Neural cell (in vitro differentiated cells): ENCODE measurements around the gene DTNBP1. TPM values are rescaled to one million over a fixed set of nuclear protein-coding genes. Genes with fewer than 3 reads are reported as not detected.

Experiments
- H2AFZ ChIP-seq: fragments of 200-600, 300-800 bp; sonication (generic), shearing (Covaris generic); 2 replicates; pipeline ENCODE4 v1.6.0; 2014; ENCODE audit warnings: low read depth, mild to moderate bottlenecking, antibody characterized with exemption, low read length, moderate library complexity
- H3F3A ChIP-seq: fragments of 200-600 bp; shearing (Covaris generic); 2 replicates; pipeline ENCODE4 v1.6.1; 2016; ENCODE audit warnings: mild to moderate bottlenecking, moderate library complexity, mixed read lengths, antibody characterized with exemption, low read length; ENCODE audit not compliant: insufficient read depth, poor library complexity, severe bottlenecking
- H3K27ac ChIP-seq: fragments of 200-600, 300-800 bp; sonication (generic), shearing (Covaris generic); 2 replicates; pipeline ENCODE4 v1.5.1; 2014; ENCODE audit warnings: mild to moderate bottlenecking, low read length, moderate library complexity
- H3K27me3 ChIP-seq: fragments of 300-800, 200-600 bp; sonication (generic), shearing (Covaris generic); 2 replicates; pipeline ENCODE4 v1.6.0; 2014; ENCODE audit warnings: mild to moderate bottlenecking, low read depth, low read length, moderate library complexity; ENCODE audit not compliant: insufficient read depth
- H3K36me3 ChIP-seq: fragments of 300-800, 200-600 bp; sonication (generic), shearing (Covaris generic); 2 replicates; pipeline ENCODE4 v1.5.1; 2014; ENCODE audit warnings: mild to moderate bottlenecking, antibody characterized with exemption, low read length, moderate library complexity; ENCODE audit not compliant: insufficient read depth
- H3K4me2 ChIP-seq: fragments of 300-800, 200-600 bp; sonication (generic), shearing (Covaris generic); 2 replicates; pipeline ENCODE4 v1.6.0; 2014; ENCODE audit warnings: mild to moderate bottlenecking, low read length
- H3K4me3 ChIP-seq: fragments of 300-800, 200-600 bp; sonication (generic), shearing (Covaris generic); 2 replicates; pipeline ENCODE4 v1.5.1; 2014; ENCODE audit warnings: mild to moderate bottlenecking, low read length, moderate library complexity
- H3K79me2 ChIP-seq: fragments of 200-600 bp; shearing (Covaris generic); replicated peaks from 2 replicates; pipeline ENCODE4 v1.6.0; 2014; ENCODE audit warnings: mild to moderate bottlenecking, low read length, moderate library complexity; ENCODE audit not compliant: insufficient read depth
- H3K9ac ChIP-seq: fragments of 300-800, 200-600 bp; sonication (generic), shearing (Covaris generic); 2 replicates; pipeline ENCODE4 v1.6.1; 2016; ENCODE audit warnings: mild to moderate bottlenecking, low read length, mixed read lengths
- H3K9me2 ChIP-seq: fragments of 200-600 bp; shearing (Covaris generic); 2 replicates; pipeline ENCODE4 v1.6.1; 2016; ENCODE audit warnings: mild to moderate bottlenecking, low read length, mixed read lengths; ENCODE audit not compliant: insufficient read depth
- H3K9me3 ChIP-seq: fragments of 200-600, 300-800 bp; sonication (generic), shearing (Covaris generic); 2 replicates; pipeline ENCODE4 v1.6.1; 2016; ENCODE audit warnings: mild to moderate bottlenecking, mixed run types, low read length, moderate library complexity, mixed read lengths
- H4K20me1 ChIP-seq: fragments of 200-600 bp; shearing (Covaris generic); 2 replicates; pipeline ENCODE4 v1.6.1; 2016; ENCODE audit warnings: mild to moderate bottlenecking, mixed run types; ENCODE audit not compliant: insufficient read depth
- EP300 ChIP-seq: fragments of 450-650 bp; conservative IDR thresholded peaks from 2 replicates; pipeline ENCODE4 v1.6.1; 2014; ENCODE audit warnings: antibody characterized with exemption, mild to moderate bottlenecking, moderate library complexity; ENCODE audit not compliant: poor library complexity, severe bottlenecking
- EZH2 ChIP-seq: fragments of 200-600, 300-800 bp; shearing (Covaris generic), sonication (generic); IDR thresholded peaks from 2 replicates; pipeline ENCODE4 v1.6.1; 2014; ENCODE audit warnings: antibody characterized with exemption, low read length, borderline replicate concordance, mild to moderate bottlenecking; ENCODE audit not compliant: insufficient read depth, poor library complexity, severe bottlenecking
- MXI1 ChIP-seq: fragments of 450-650 bp; conservative IDR thresholded peaks from 2 replicates; pipeline ENCODE4 v1.6.1; 2014; ENCODE audit warnings: antibody characterized with exemption, mild to moderate bottlenecking; ENCODE audit not compliant: poor library complexity, severe bottlenecking
- POLR2AphosphoS5 ChIP-seq: IDR thresholded peaks from 2 replicates; pipeline ENCODE4 v1.6.1; 2012
- RAD21 ChIP-seq: fragments of 450-650 bp; conservative IDR thresholded peaks from 2 replicates; pipeline ENCODE4 v1.6.1; 2014; ENCODE audit warnings: antibody characterized with exemption, mild to moderate bottlenecking, moderate library complexity
- REST ChIP-seq: IDR thresholded peaks from 2 replicates; pipeline ENCODE4 v1.6.1; 2012; ENCODE audit warnings: borderline replicate concordance
- SMC3 ChIP-seq: fragments of 450-650 bp; conservative IDR thresholded peaks from 2 replicates; pipeline ENCODE4 v1.6.1; 2014; ENCODE audit warnings: antibody characterized with exemption, mild to moderate bottlenecking, moderate library complexity; ENCODE audit not compliant: poor library complexity
- TAF1 ChIP-seq: IDR thresholded peaks from 2 replicates; pipeline ENCODE4 v1.6.1; 2012; ENCODE audit warnings: low read depth
- polyA plus RNA-seq: library from polyadenylated mRNA; depleted of rRNA; stranded (reverse); fragments of >200 nt; gene quantifications from 2 replicates; pipeline ENCODE4 v1.2.3, GENCODE V29; 2014
- TF ChIP-seq, protein P1 (sequence below): fragments of 450-650 bp; IDR thresholded peaks from 2 replicates; pipeline ENCODE4 v1.5.1; 2014; ENCODE audit warnings: antibody characterized with exemption, mild to moderate bottlenecking, moderate library complexity; ENCODE audit not compliant: poor library complexity, severe bottlenecking

Gene DTNBP1
- polyA plus RNA-seq, 1 donor from 2014 or later: 22.6 TPM

DNA sequence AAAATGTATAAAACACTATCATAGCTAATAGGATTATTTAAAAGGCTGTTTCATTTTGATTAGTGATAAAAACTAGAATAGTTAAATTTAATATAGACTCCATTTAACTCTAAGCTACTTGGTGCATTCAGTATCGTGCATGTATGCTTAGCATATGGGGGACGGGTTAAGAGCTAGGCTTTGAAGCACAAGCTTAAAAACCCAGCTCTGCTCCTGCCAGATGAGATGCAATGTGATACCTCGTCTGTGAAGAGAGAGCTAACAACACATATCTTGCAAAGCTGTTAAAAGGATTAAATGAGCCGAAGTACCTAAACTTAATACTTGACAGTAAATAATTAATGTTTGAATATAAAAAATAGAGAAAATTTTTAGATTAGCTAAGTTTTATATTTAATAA is 42.2 kb downstream of the DTNBP1 start:
- H3K4me3 ChIP-seq: no peak overlapping the region
- no peaks in the 10 kb centered on the region for H3F3A ChIP-seq

DNA sequence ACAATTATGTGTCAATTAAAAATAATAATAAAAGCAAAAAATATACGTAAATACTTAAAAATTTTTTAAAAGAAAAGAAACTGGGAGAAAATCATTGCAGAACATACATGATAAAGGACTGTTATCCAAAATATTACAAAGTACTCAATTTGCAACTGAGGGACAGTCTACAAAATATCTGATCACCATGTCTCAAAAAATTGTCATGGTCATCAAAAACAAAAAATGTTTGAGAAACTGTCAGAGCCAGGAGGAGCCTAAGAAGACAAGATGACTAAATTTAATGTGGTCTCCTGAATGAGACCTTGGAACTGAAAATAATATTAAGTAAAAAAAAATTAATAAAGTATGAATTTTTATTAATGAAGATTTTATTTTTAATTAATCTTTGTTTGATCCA is 43.5 kb downstream of the DTNBP1 start:
- Histone ChIP-seq H4K20me1 (no peaks in the 10 kb centered on the region), H3K4me2 (no peak overlapping the region), H3F3A (no peaks in the 10 kb centered on the region), H3K4me3 (no peak overlapping the region), H3K79me2 (no peaks in the 10 kb centered on the region), H3K9me3 (no peaks in the 10 kb centered on the region), H2AFZ (no peak overlapping the region), H3K27ac (no peak overlapping the region), H3K9me2 (no peaks in the 10 kb centered on the region), H3K27me3 (no peaks in the 10 kb centered on the region), H3K36me3 (no peaks in the 10 kb centered on the region), H3K9ac (no peak overlapping the region)
- TF ChIP-seq EZH2 (no peak), SMC3 (no peak), TAF1 (no peak), EP300 (no peak), REST (no peak), RAD21 (no peak), MXI1 (no peak)
- TF ChIP-seq, protein P1, sequence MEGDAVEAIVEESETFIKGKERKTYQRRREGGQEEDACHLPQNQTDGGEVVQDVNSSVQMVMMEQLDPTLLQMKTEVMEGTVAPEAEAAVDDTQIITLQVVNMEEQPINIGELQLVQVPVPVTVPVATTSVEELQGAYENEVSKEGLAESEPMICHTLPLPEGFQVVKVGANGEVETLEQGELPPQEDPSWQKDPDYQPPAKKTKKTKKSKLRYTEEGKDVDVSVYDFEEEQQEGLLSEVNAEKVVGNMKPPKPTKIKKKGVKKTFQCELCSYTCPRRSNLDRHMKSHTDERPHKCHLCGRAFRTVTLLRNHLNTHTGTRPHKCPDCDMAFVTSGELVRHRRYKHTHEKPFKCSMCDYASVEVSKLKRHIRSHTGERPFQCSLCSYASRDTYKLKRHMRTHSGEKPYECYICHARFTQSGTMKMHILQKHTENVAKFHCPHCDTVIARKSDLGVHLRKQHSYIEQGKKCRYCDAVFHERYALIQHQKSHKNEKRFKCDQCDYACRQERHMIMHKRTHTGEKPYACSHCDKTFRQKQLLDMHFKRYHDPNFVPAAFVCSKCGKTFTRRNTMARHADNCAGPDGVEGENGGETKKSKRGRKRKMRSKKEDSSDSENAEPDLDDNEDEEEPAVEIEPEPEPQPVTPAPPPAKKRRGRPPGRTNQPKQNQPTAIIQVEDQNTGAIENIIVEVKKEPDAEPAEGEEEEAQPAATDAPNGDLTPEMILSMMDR: no peak

More for the DNA sequence above, 42.2 kb downstream of the DTNBP1 start:
- Histone ChIP-seq H3K9ac (no peak overlapping the region), H3K36me3 (no peaks in the 10 kb centered on the region), H3K27ac (no peak overlapping the region), H3K79me2 (no peaks in the 10 kb centered on the region), H3K4me2 (no peak overlapping the region), H4K20me1 (no peaks in the 10 kb centered on the region), H2AFZ (no peak overlapping the region), H3K9me3 (no peaks in the 10 kb centered on the region), H3K9me2 (no peaks in the 10 kb centered on the region), H3K27me3 (no peaks in the 10 kb centered on the region)
- no peak for TF ChIP-seq SMC3
- no peak for TF ChIP-seq POLR2AphosphoS5
- no peak for TF ChIP-seq EP300
- no peak for TF ChIP-seq MXI1
- TF ChIP-seq, protein P1: no peak
- TF ChIP-seq TAF1: no peak
- TF ChIP-seq EZH2: no peak
- no peak for TF ChIP-seq RAD21
- TF ChIP-seq REST: no peak
